AG04450 (cell line): ENCODE results near the gene PSAP. TPM values are rescaled to one million over a fixed set of nuclear protein-coding genes. Genes with fewer than 3 reads are reported as not detected.

Experiments used
- CTCF ChIA-PET: fragments of 300-600, 350-600 bp; formaldehyde crosslinking; extraction: SDS; loops from one replicate; lab custom pipeline; 2022; ENCODE audit warnings: antibody characterized with exemption, inconsistent platforms; lab: Charles Lee
- POLR2A ChIA-PET: fragments of 350-600 bp; formaldehyde crosslinking; extraction: SDS; loops from one replicate; lab custom pipeline; 2021; ENCODE audit warnings: antibody characterized with exemption, inconsistent platforms; lab: Yijun Ruan, JAX
- DNase-seq: peaks from one replicate; pipeline ENCODE4 v3.0.0-alpha.2; 2011; ENCODE audit warnings: low read depth, low spot score
- H3K27ac ChIP-seq: one replicate; pipeline ENCODE4 v1.5.1; 2012; ENCODE audit warnings: low read depth, low read length, control low read depth
- H3K27me3 ChIP-seq: one replicate; pipeline ENCODE4 v1.6.0; 2012; ENCODE audit warnings: low read length; ENCODE audit not compliant: control insufficient read depth, insufficient read depth
- H3K4me3 ChIP-seq: 2 replicates; pipeline ENCODE4 v1.5.1; 2011; ENCODE audit warnings: mild to moderate bottlenecking, low read depth, low read length, control low read depth
- H3K9me3 ChIP-seq: 2 replicates; pipeline ENCODE4 v1.5.1; 2012; ENCODE audit warnings: low read length; ENCODE audit not compliant: control insufficient read depth, insufficient read depth
- polyA plus RNA-seq: library from polyadenylated mRNA; depleted of rRNA; stranded (reverse); fragments of >200 nt; gene quantifications from 2 replicates; pipeline ENCODE4 v1.2.3, GENCODE V29; 2011
- TF ChIP-seq, protein P1 (sequence below): IDR thresholded peaks from 2 replicates; pipeline ENCODE4 v1.5.1; 2011; ENCODE audit warnings: low read depth, low read length, control low read depth, inconsistent platforms

Gene PSAP
- polyA plus RNA-seq, 1 experiment: 1,594 TPM

DNA sequence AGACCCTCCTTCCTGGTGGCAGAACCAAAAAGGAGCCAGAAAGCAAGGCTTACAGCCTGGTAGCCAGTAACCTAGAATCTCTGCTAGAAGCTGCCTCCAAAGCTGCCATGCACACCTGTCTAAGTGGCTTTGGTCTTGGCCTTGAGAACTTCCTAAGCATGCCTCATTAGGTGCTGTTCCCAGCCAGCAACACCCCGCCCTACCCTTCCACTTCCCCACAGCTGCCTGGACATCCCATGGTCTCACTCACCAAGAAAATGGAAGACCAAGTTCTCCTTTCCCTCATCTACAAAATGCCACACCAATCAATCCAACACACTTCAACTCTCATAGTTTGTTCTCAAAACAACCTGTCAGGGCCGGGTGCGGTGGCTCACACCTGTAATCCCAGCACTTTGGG is 4.2 kb downstream of the PSAP start:
- TF ChIP-seq, protein P1, sequence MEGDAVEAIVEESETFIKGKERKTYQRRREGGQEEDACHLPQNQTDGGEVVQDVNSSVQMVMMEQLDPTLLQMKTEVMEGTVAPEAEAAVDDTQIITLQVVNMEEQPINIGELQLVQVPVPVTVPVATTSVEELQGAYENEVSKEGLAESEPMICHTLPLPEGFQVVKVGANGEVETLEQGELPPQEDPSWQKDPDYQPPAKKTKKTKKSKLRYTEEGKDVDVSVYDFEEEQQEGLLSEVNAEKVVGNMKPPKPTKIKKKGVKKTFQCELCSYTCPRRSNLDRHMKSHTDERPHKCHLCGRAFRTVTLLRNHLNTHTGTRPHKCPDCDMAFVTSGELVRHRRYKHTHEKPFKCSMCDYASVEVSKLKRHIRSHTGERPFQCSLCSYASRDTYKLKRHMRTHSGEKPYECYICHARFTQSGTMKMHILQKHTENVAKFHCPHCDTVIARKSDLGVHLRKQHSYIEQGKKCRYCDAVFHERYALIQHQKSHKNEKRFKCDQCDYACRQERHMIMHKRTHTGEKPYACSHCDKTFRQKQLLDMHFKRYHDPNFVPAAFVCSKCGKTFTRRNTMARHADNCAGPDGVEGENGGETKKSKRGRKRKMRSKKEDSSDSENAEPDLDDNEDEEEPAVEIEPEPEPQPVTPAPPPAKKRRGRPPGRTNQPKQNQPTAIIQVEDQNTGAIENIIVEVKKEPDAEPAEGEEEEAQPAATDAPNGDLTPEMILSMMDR: no peak
- CTCF ChIA-PET: interaction anchor here (0.6 to 1.3 kb wide), 2 partner anchors 50 to 474 kb away, joined by 3 to 6 read pairs; no protein-coding TSS in a partner anchor
- POLR2A ChIA-PET: no interaction called here
- Histone ChIP-seq H3K27ac (no peak overlapping the region), H3K4me3 (no peak overlapping the region), H3K27me3 (no peaks in the 10 kb centered on the region), H3K9me3 (peaks cover 4% of the 10 kb centered on the region; the same call in 1 of the 2 replicates)
- DNase-seq: no peak

DNA sequence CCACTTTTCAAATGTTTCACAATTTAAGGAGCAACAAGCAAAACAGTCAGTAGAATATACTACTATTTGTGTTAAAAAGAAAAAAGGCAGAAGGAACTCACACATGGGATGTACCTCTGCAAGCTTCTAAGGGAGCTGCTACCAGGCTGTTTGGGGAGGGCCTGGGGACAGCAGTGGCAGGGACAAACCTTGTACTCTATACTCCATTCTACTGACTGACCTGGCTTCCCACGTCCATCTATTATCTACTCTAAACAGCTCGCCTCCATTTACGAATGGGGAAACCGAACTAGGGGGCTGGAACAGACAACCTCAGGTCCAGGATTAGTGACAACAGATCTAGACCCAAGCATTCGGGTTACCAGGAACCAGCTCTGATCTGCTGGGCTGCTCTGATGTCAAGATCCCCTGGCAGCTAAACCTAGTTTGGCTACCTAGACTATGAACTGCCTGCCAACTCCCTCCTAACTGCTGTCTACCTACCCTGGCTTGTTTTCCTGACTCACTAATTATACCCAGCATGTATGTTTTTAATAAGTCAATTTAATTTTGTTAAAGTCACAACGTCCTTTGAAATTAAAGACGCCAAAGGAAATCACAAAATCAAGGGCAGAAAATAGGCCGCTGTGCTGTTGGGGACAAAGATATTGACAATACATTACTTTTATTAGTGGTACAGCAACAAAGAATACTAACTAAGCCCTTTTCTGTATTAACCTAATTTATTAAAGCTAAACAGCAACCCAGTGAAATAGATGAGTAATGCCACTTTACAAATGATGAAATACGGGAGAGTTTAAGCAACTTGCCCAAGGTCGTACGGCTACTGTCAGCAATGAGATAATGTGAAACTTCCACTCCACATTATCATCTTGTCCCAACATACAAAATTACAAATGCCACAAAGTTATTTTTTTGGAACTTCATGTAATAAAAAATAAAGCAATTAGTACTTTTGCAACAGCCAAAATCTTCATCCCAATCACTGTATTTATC is 5.3 kb downstream of the PSAP start:
- Histone ChIP-seq H3K27me3 (no peaks in the 10 kb centered on the region), H3K27ac (no peak overlapping the region), H3K9me3 (peaks cover 2% of the 10 kb centered on the region; the same call in 1 of the 2 replicates), H3K4me3 (no peak overlapping the region)
- POLR2A ChIA-PET: interaction anchor here (0.6 kb wide), 1 partner anchor 26 kb away, joined by 4 read pairs; no protein-coding TSS in a partner anchor
- TF ChIP-seq, protein P1: no peak
- CTCF ChIA-PET: interaction anchor here (1.1 kb wide), 1 partner anchor 51 kb away, joined by 3 read pairs; no protein-coding TSS in a partner anchor
- DNase-seq: no peak

DNA sequence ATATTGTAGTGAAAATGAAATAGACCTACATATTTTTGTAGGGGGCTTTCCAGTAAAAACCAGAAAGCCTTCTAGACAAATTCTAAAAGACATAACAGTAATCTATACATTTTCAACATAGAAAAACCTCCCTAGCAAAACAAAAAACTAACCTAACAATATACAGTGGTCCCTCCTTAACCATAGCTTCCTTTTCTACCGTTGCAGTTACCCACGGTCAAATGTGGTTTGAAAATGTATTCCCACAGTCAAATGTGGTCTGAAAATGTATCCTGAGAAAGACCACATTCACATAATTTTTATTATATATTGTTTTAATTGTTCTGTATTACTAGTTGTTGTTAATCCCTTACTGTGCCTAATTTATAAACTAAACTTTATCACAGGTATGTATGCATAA is 6.4 kb downstream of the PSAP start:
- CTCF ChIA-PET: interaction anchor here (0.6 to 1.1 kb wide), 3 partner anchors 52 to 225 kb away, joined by 3 to 6 read pairs (median 5); no protein-coding TSS in a partner anchor
- POLR2A ChIA-PET: no interaction called here
- TF ChIP-seq, protein P1: no peak
- no peak for DNase-seq
- Histone ChIP-seq H3K9me3 (no peaks in the 10 kb centered on the region), H3K27ac (no peak overlapping the region), H3K4me3 (no peak overlapping the region), H3K27me3 (no peaks in the 10 kb centered on the region)

DNA sequence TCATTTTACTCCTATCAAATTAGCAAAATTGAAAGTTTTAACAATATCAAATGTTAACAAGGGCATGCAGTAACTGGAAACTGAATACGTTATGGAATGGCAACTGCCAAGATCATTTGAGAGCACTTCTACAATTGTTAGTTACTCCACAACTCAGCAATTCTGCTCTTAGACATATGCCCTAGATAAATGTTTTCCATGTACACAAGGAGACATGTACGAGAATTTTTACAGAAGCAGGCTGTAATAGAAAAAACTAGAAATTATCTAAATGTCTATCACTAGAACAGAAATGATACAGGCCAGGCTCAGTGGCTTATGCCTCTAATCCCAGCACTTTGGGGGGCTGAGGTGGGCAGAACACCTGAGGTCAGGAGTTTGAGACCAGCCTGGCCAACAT is 7.0 kb downstream of the PSAP start:
- ChIA-PET POLR2A (no interaction called here), CTCF (no interaction called here)

More for the DNA sequence above, 7.0 kb downstream of the PSAP start:
- TF ChIP-seq, protein P1: no peak
- Histone ChIP-seq H3K9me3 (no peaks in the 10 kb centered on the region), H3K27me3 (no peaks in the 10 kb centered on the region), H3K4me3 (no peak overlapping the region), H3K27ac (no peak overlapping the region)
- DNase-seq: no peak
